ENCODE data around the gene ETV6. TPM values are rescaled to one million over a fixed set of nuclear protein-coding genes. Genes with fewer than 3 reads are reported as not detected.

Gene ETV6
- total and polyA plus RNA-seq, 9 of the 15 experiments (the other 6 are each of a cell fraction or from before 2014, with no cell fraction given): 0.81 to 12.7 (median 4.1) TPM

GRCh38 chr12:11849757-11850504 is 200.5 kb downstream of the ETV6 start (continued):
- TF ChIP-seq SFPQ (IDR thresholded peaks at IDR 0.05; ENCODE audit: low read depth, low read length) (no peak), RAD21 (CRISPR knock-in tag; conservative IDR thresholded peaks at IDR 0.05 in 1 of 2, IDR thresholded peaks at IDR 0.05 in 1 of 2) (no peak), ZNF449 (CRISPR knock-in tag; IDR thresholded peaks at IDR 0.05) (no peak)

- BruUV-seq (replicated peaks): no TSS peak
- H3K9me3 ChIP-seq (replicated peaks; ENCODE audit: control insufficient read depth, insufficient read depth, low read depth, low read length): no peaks in the 10 kb centered on the region
- ATAC-seq (no peak), FAIRE-seq (no peak), DNase-seq (ENCODE audit: extremely low read depth in 1 of 4, low spot score in 3 of 4) (no peak)
- H3K4me2 ChIP-seq (ENCODE audit: insufficient read depth, low read length): no peak overlapping the region
- ChIA-PET CTCF (ENCODE audit: low intra/inter-chr PET ratio) (no interaction called here), POLR2A (no interaction called here)
- no peaks in the 10 kb centered on the region for H3K4me1 ChIP-seq (replicated peaks in 1 of 2; ENCODE audit: control insufficient read depth in 2 of 2, insufficient read depth in 2 of 2, low read length in 2 of 2)
- no peak overlapping the region for H2AFZ ChIP-seq (ENCODE audit: low read depth, low read length)
- 84% methylated on average over 11 of the region's 12 CpGs for WGBS (ENCODE audit: insufficient coverage, low coverage, missing lambda C conversion rate)
- no peak overlapping the region for H3K4me3 ChIP-seq
- no peaks in the 10 kb centered on the region for H3K9me1 ChIP-seq (ENCODE audit: control insufficient read depth, insufficient read depth, low read length)
- H3K27ac ChIP-seq (ENCODE audit: extremely low read depth, low read depth, low read length): no peak overlapping the region
- no peaks in the 10 kb centered on the region for H3K79me2 ChIP-seq (ENCODE audit: control insufficient read depth, insufficient read depth, low read length)
- H4K20me1 ChIP-seq (replicated peaks; ENCODE audit: control insufficient read depth, insufficient read depth, low read length): no peaks in the 10 kb centered on the region
- peaks cover 6% of the 10 kb centered on the region; the same call in 1 of the 3 replicates for H3K36me3 ChIP-seq (ENCODE audit: control insufficient read depth, insufficient read depth, low read length)
- in situ Hi-C loops (cut with MboI): no loop called here
- H3K27me3 ChIP-seq (ENCODE audit: control insufficient read depth in 2 of 2, insufficient read depth in 2 of 2, low read length in 2 of 2): no peaks in the 10 kb centered on the region
- TF ChIP-seq NFIC (IDR thresholded peaks at IDR 0.05) (peak; percentile 95), HDAC1 (IDR thresholded peaks at IDR 0.05) (no peak), NFIX (CRISPR knock-in tag; IDR thresholded peaks at IDR 0.05; ENCODE audit: low read depth) (peak; percentile 88)
- H3K9ac ChIP-seq (ENCODE audit: insufficient read depth in 1 of 2, low read depth in 2 of 2, low read length in 2 of 2): no peak overlapping the region
- intact Hi-C loops (cut with micrococcal nuclease): no loop called here
These were observed 203.7 kb downstream of the ETV6 start for GRCh38 chr12:11853126-11853525.
